Left forelimb (tissue), 1 donor: ENCODE data around the gene KIF13A.
"Not testable (repeated sequence)": the region's sequence is repeated elsewhere in the genome, so short reads cannot be mapped to it uniquely, and the experiment has no call there.

Experiments used
- DNase-seq: peaks from one replicate; pipeline ENCODE4 v3.0.0-alpha.2; 2018; ENCODE audit warnings: low spot score

The KIF13A gene

GRCh38 chr6:17900011-17900410, 87.4 kb downstream of the KIF13A start:
- DNase-seq: no peak

- DNase-seq: no peak
These were observed 87.9 kb downstream of the KIF13A start for GRCh38 chr6:17899491-17899890.

DNA sequence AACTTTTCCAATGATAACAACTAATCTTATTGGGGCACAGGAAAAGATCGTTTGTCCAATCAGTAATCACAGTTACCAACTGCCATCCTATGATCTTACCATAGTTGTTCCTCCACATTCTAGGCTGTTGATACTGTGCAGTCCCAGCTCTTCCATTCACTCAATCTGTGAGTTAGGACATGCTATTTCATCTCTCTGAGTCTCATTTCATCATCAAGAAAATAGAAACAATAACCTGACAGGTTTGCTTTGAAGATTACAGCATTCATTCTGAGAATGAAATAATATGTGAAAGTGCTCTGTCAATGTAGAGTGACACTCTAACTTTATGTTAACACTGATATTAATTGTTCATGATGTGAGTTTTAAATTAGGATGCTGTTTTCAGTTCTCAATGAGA, 89.8 kb downstream of the KIF13A start:
- no peak for DNase-seq

- DNase-seq: no peak
These were observed 92.5 kb downstream of the KIF13A start for GRCh38 chr6:17894905-17895304.

DNA sequence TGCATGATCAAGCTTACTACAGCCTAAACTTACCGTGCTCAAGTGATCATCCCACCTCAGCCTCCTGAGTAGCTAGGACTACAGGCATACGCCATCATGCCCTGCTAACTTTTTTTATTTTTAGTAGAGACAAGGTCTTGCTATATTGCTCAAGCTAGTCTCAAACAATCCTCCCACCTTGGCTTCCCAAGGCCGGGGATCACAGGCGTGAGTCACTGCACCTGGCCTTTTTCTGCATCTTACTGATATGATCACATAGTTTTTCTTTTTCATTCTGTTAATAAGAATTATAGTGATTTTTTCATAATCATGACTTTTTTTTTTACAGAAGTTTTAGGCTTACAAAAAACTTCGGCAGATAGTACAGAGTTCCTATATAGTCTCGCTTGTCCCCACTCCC, 93.2 kb downstream of the KIF13A start:
- no peak for DNase-seq

- DNase-seq: no peak
These were observed 95.2 kb downstream of the KIF13A start for GRCh38 chr6:17892097-17892686.

DNA sequence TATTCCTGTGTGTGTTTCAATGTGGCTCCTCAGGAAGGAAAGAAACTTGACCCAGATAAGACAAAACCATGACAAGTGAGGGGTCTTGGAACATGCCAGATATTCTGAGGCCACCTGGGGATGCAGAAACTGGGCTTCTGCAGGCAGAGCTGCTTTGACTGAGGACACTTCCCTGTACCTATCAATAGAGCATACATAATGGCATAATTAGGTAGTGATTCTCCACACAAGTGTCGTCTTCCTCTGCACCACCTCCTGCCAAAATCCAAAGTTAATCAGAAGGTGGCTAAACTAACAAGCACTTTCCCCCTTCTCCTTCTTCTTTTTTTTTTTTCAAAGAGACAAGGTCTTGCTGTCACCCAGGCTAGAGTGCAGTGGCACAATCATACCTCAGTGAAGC, 97.1 kb downstream of the KIF13A start:
- DNase-seq: no peak

DNA sequence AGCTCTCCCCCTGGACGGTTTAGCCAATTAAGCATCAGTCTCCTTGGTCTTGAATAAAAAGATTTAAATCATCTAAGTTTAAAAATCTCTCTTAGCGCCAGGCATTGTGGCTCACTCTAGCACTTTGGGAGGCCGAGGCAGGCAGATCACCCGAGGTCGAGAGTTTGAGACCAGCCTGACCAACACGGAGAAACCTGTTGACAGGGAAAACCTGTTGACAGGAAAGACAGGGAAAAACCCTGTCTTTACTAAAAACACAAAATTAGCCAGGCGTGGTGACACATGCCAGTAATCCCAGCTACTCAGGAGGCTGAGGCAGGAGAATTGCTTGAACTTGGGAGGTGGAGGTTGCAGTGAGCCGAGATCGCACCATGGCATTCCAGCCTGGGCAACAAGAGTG, 97.7 kb downstream of the KIF13A start:
- not testable (repeated sequence) for DNase-seq

DNA sequence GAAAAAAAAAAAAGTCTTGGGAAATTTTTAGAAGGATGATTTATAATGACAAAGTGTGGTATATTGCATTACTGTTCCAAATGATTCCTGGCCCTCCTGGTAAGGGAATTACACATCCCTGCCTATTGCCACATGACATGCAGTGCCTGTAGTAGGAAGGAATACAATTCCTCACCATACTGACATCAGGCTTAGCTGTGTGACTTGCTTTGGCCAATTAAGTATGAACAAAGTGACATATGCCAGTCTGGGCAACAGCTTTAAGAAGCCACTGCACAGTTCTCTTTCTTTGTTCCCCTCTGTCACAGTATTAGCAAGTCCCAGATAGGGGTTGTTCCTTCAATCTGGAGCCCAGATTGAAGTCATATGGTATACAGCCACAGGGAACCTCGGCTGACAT, 100.5 kb downstream of the KIF13A start:
- DNase-seq: no peak

DNA sequence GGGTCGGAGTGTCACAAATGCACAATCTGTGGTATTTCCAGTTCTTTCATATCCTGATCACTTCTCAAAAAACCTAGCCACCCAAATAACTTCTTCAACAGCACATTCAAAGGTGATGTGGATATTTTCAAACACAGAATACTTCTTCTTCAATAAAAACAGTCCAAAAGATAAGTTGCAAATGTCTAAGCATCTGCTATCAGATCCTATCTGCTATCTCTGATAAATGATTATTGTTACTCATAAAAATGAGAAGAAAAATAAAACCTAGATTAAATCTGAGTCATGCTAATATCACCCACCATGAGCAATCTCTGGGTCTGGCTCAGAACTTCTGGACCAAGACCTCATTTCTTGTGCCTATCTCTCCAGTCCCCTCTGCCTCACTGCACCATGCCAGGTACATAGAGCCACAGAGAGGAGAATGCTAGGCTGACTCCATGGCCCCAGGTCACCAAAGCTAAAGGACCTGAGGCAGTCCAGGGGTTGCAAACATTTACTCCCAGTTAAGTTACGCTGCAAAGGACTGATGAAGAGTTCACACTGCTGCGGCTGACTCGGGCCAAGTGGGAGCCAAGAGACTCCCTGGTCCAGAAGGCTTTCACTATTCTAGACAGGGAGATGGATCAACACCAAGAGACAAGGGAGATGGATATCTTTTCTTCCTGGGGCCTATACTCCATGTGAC, 101.4 kb downstream of the KIF13A start:
- DNase-seq: no peak

GRCh38 chr6:17884498-17885478, 102.6 kb downstream of the KIF13A start:
- no peak for DNase-seq

- no peak for DNase-seq
These were observed 103.6 kb downstream of the KIF13A start for GRCh38 chr6:17883665-17884497.

DNA sequence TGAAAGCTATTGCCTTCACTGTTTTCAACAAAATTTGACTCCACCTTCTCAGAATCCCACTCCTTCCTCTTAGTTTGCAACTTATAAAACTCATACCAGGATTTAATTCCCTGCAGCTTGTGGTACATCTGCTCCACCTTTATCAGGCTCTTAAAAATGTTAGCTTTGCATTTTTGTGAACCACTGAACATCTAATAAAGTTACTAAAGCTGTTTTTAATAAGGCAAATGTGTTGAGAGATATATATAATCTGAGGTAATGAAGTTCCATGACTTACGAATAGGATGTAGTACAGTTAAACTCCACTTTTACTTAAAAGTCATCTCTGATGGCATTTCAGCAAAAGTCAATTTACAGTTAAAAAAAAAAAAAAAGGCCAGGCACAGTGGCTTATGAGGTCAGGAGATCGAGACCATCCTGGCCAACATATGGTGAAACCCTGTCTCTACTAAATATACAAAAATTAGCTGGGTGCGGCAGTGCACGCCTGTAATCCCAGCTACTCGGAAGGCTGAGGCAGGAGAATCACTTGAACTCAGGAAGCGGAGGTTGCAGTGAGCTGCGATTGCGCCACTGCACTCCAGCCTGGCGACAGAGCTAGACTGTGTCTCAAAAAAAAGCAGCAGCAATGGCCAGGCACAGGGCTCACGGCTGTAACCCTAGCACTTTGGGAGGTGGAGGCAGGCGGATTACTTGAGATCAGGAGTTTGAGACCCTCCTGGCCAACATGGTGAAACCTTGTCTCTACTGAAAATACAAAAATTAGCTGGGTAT, 106.2 kb downstream of the KIF13A start:
- DNase-seq: no peak

- DNase-seq: no peak
These were observed 108.3 kb downstream of the KIF13A start for GRCh38 chr6:17879184-17879583.

GRCh38 chr6:17878734-17879133, 108.7 kb downstream of the KIF13A start:
- no peak for DNase-seq

GRCh38 chr6:17877895-17878440, 109.5 kb downstream of the KIF13A start:
- no peak for DNase-seq

DNA sequence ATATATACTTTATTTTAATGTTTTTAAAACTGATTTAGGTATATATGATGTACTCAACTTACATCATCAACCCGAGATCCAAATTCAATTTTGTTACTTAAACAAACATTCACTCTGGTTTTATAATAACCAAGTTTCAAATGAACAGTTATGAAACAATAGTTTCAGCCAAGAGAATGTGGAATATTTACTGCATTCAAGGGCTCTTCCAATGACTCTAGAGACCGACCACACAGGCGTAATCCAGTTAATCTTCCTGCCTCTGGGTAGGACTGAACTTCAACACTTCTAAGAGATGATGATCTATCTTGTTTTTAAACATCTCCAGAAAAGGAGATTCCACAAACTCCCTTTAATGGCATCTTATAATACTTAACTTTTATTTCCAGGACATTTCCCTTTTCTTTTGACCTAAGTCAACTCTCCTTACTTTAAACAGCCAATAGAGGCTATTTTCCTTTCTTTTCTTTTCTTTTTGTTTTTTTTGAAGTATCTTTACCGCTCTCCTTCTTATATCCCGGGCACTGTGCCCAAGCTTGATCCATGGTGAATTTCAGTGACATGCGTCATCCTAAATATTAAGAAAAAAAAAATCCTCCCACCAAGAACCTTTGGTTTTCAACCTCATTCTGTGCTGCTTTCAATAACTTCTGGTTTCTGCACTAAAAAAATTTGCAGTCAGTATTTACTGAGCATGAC, 110.1 kb downstream of the KIF13A start:
- DNase-seq: no peak

DNA sequence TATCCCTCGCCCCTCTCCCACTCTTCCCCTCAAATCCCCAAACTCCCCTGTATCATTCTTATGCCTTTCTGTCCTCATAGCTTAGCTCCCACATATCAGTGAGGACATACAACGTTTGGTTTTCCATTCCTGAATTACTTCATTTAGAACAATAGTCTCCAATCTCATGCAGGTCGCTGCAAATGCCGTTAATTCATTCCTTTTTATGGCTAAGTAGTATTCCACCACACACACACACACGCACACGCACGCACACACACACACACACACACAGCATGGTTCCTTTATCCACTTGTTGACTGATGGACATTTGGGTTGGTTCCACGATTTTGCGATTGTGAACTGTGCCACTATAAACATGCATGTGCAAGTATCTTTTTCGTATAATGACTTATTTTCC, 112.7 kb downstream of the KIF13A start:
- DNase-seq: no peak

GRCh38 chr6:17872908-17873307, 114.5 kb downstream of the KIF13A start:
- no peak for DNase-seq

GRCh38 chr6:17871836-17872235, 115.6 kb downstream of the KIF13A start:
- DNase-seq: no peak
